KG1 (cell line): ENCODE data around the gene CDH13.

Experiments
- DNase-seq: peaks from one replicate; lab custom pipeline; 2025; lab: John Stamatoyannopoulos, UW

The CDH13 gene

DNA sequence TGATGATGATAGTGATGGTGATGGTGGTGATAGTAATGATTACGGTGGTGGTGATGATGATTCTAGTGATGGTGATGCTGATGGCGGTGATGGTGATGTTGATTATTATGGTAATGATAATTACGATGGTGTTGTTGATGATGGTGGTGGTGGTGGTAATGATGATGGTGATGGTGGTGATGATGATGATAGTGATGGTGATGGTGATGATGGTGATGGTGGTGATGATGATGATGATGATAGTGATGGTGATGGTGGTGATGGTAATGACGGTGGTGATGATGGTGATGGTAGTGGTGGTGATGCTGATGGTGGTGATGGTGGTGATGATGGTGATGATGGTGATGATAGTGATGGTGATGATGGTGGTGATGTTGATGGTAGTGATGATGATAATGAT lies 370.0 kb downstream of the CDH13 start:
- DNase-seq = no peak

DNA sequence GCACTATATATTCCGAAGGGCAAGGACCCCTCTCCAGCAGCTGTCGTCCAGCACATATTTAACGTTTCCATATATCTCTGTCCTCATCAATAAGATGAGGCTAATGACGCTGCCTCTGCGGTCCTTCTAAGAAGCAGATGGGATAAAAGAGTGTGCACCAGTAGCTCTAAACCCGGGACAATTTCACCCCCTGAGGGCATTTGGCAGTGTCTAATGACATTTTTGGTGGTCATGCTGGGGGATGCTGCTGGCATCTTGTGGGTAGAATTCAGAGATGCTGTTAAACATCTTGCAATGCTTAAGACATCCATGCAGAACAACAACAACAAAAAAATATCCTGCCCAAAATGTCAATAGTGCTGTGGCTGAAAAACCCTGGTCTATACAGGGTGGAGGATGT lies 372.9 kb downstream of the CDH13 start:
- no peak for DNase-seq

- no peak for DNase-seq
These were observed 375.9 kb downstream of the CDH13 start for GRCh38 chr16:83002351-83003334.

DNA sequence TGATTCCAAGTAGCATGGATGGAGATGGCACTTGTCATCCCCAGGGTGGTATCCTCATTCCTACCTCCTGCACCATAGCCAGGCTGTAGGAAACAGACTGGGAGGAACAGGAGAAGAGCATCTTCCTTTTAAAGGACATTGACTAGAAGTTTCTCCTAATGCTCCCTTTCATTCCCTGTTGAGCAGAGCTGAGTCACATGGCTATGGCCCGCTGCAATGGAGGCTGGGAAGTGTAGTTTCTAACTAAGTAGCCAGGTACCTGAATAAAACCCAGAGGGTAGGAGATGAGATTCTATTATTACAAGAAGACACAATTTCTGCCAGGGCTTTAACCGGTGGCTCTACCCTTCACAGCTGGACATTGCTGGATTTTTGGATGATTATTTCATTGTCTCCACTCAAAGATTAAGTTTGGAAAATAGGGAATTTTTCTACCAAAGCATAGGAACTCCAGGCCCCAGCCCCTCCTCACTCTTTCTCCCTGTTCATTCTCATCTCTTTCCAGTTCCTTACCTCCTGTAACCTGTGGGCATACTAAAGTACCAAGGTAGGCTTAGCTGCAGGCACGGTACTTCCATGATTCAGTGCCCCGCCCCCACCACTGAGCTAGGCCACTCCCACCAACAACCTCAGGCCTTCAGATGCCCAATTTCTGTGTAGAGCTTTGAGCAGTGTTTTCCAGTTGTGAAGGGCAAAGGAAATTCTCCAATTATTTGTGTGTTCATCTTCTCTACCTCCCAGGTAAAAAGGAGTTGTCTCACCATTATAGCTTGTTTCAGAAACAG lies 378.3 kb downstream of the CDH13 start:
- no peak for DNase-seq

GRCh38 chr16:83005653-83006160 lies 378.9 kb downstream of the CDH13 start:
- DNase-seq = no peak

DNA sequence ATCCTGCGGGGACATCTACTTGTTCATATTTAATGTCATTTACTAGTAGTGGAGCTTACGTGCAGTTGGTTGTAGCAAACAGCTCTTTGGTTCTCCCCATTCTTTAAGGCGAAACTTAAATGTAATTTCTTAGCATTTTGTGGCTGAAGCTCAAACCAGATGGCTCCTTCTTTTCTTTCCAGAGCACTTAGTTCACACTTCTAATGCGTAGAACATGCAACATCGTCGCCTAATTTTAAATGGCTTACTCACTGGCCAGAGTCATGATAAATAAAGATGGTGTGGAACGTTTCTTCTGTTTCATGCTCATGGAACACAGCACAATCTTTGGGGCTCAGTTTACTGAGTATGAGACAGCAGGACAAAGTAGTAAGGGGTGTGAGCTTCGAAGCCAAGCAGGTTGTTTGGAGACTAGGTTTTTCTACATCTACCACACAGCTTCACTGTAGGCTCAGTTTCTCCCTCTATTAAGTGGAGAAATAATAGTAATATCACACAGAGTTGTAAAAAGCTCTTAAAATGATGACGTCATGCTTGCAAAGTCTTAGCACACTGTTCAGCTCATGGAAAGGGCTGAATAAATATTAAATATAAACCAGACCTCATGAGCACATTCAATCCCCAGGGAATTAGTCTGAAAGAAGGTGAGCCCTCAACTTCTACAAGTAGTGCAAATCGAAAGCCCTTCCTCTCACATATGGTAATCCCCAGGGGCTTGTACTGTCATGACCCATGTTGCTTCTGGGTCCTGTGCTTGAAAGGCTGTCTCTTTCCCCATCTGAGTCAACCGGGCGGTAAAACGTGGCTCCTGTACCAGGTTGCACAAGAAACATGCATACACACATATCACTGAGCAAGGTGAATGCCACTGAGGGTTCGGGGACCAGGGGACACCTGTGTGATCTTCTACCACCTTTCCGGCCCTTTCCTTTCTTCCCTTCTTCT lies 384.3 kb downstream of the CDH13 start:
- DNase-seq = no peak

GRCh38 chr16:83011939-83012338 lies 385.2 kb downstream of the CDH13 start:
- DNase-seq = no peak

DNA sequence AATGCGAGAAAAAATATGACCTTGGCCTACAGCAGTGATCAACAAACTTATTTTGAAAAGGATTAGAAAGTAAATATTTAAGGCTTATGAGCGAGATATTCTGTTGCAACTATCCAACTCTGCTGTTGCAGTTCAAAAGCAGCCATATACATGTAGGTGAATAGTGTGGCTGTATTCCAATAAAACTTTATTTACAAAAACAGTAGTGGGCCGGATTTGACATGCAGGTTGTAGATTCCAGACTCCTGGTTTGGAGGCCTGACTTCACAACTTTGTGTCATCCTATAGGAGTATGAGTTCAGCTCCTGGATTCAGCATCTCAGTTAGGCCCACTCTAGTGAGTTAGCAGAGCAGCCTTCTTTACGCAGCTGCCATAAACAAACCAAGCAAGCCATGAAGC lies 386.3 kb downstream of the CDH13 start:
- DNase-seq = no peak

- DNase-seq = no peak
These were observed 393.2 kb downstream of the CDH13 start for GRCh38 chr16:83019963-83020362.

DNA sequence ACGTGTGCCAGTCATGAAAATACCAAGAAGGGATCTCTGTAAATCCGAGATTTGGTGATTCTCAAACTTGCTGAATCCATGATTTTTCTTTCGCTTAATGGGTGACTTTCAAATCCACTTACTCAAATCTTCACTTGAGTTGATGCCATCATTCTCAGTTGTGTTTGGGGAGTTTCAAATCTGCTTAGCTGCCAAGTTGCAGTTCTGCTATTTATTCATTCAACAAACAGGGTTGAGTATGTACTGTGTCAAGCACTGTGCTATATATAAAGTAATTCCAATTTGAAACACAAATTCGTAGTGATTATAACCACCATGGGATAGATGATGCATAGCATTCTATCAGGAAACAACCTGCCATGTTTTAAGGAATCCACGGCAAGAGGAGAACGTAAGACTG lies 394.3 kb downstream of the CDH13 start:
- DNase-seq = no peak

GRCh38 chr16:83021746-83022145 lies 395.0 kb downstream of the CDH13 start:
- no peak for DNase-seq

DNA sequence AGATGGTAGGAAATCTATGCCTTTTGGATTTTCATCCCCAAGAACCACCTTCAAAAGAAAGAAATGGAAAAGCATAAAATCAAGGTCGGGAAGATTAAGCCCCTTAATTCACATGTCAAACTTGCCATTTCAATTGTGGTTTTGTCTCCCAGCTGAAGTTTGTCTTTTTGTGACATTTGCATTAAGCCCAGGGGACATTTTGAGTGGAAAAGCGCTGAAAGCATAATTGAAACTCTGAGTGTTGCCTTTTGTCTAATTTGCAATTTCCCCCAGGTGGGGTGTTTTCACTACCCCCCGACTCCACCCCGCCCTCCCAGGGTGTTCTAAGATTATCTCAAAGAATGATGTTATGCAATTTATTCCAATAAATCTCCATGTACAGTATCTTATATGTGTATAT lies 396.2 kb downstream of the CDH13 start:
- DNase-seq = no peak

- no peak for DNase-seq
These were observed 396.9 kb downstream of the CDH13 start for GRCh38 chr16:83023640-83024039.

GRCh38 chr16:83027973-83028372 lies 401.2 kb downstream of the CDH13 start:
- no peak for DNase-seq

- no peak for DNase-seq
These were observed 402.7 kb downstream of the CDH13 start for GRCh38 chr16:83029467-83029866.

DNA sequence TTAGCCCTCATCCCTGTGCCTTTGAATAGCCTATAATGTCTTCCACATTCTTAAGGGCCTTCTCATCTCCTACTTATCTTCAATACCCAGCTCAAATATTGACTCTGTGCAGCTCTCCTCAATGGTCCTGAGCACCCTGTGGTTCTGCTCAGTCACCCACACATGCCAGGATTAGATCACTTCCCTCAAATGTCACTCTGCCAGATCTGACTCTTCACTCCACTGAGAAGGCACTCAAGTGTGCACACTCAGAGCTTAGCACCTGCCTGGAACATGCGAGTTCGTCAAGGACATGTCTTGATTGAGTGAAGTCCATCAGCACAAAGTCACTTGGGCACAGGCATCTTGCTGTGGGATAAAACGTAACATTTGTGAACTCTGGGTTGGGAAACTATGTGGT lies 404.8 kb downstream of the CDH13 start:
- no peak for DNase-seq

GRCh38 chr16:83037102-83037501 lies 410.3 kb downstream of the CDH13 start:
- DNase-seq = no peak

DNA sequence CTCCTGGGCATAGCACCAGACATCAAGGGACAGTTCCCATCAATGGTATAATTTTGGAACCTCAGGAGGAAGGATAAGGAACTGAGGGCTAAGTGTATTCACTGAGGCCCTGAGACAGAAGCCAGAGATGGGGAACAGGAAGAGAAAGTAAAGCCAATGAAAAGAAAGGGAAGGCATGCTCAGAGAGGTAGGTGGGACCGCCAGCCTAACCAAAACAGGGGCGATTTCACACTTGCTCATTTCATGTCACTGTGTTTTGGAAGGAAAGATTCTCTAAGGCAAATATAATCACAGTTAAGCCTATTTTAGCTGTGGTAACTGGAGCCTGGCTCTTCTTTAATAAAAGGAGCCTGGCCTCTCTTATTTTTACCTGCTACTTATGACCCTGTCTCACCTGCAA lies 411.1 kb downstream of the CDH13 start:
- no peak for DNase-seq

- no peak for DNase-seq
These were observed 413.4 kb downstream of the CDH13 start for GRCh38 chr16:83040174-83040573.

DNA sequence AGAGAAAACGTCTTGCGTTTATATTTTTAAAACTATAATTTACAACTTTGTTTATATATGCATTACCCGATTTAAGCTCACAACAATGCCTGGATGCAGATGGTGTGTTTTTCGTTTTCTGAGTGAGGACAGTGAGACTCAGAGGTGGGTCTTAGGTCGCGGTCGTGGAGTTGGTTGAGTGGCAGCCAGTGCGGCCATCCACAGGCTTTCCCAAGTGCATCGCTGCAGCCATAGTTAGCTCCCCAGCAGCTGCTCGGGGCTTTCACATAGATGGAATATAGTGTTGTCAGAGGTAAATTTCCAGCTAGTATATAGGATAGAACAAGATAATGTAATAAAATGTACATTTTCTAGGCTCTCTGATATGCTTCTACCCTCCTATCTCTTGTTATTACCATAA lies 417.8 kb downstream of the CDH13 start:
- no peak for DNase-seq

- no peak for DNase-seq
These were observed 419.0 kb downstream of the CDH13 start for GRCh38 chr16:83045790-83046189.

DNA sequence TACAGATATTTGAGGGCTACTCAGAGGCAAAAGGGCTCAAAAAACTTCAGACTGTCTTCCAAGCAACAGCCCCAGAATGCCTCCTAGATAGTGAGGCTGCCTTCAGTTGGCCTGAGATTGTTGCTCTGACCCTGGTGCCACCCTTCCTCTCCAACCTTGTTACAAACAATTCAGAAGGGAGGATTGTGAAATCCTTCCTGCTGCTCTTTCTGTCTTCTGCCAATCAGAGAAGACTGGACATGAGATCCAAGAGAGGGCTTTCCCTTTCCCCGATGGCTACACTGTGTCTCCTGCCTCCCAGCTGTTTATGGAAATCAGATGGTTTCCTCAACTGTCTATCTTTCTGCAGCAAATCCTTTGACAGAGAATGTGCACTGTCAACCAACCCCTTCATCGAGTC lies 419.9 kb downstream of the CDH13 start:
- no peak for DNase-seq
